Measurements from ENCODE around the gene GALNTL6. TPM values are rescaled to one million over a fixed set of nuclear protein-coding genes. Genes with fewer than 3 reads are reported as not detected.

Gene GALNTL6
- total and polyA plus RNA-seq, 2 experiments from 2014 or later: not detected

DNA sequence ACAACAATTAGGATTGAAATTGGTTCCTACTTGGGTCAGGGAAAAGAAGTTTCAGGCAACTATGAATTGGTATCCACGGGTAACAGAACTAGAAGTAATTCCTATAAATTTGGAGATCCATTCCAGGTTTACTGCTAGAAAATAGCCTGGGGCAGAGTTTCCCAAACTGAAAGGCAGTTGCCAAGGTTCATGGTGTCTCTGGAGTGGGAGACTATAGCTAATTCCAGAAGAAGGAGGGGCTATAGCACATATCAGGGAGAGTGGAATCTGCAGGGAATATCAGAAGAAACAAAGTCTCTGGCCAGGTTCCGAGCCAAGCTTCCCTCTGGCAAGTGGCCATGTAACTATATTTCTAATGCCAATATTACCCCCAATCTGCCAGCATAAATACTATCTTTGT, 166.3 kb downstream of the GALNTL6 start:
- H3K9ac ChIP-seq: no peak overlapping the region
- no peak for DNase-seq
- no peak overlapping the region for H3K27ac ChIP-seq
- no peak overlapping the region for H3K4me2 ChIP-seq (ENCODE audit: unreplicated experiment)
- no peaks in the 10 kb centered on the region for H3F3A ChIP-seq (ENCODE audit: insufficient read depth)
- WGBS, 2 experiments (ENCODE audit: low coverage in 1 of 2, low lambda C conversion rate in 2 of 2, missing lambda C conversion rate in 2 of 2): 0 to 2% methylated on average over 2 of the region's 2 CpGs
- TF ChIP-seq EZH2phosphoT487 (IDR thresholded peaks at IDR 0.05; ENCODE audit: insufficient read depth, low read depth): no peak
- TF ChIP-seq EZH2 (IDR thresholded peaks at IDR 0.05; ENCODE audit: insufficient read depth, poor library complexity, severe bottlenecking): no peak
- no peaks in the 10 kb centered on the region for H3K36me3 ChIP-seq (ENCODE audit: low read depth)
- no peak overlapping the region for H2AFZ ChIP-seq
- no peaks in the 10 kb centered on the region for H3K27me3 ChIP-seq (replicated peaks; ENCODE audit: insufficient read depth)
- no peaks in the 10 kb centered on the region for H3K9me2 ChIP-seq (ENCODE audit: insufficient read depth)
- in situ Hi-C loops (cut with MboI): no loop called here
- H3K4me1 ChIP-seq (ENCODE audit: insufficient read depth): no peaks in the 10 kb centered on the region
- H3K79me2 ChIP-seq (ENCODE audit: insufficient read depth): no peaks in the 10 kb centered on the region
- H3K4me3 ChIP-seq: no peak overlapping the region
- H3K9me3 ChIP-seq (ENCODE audit: low read depth): no peaks in the 10 kb centered on the region
- no peaks in the 10 kb centered on the region for H4K20me1 ChIP-seq (ENCODE audit: insufficient read depth)

GRCh38 chr4:171981185-171981584, 168.0 kb downstream of the GALNTL6 start:
- H2AFZ ChIP-seq: no peak overlapping the region
- no peaks in the 10 kb centered on the region for H3K9me3 ChIP-seq (ENCODE audit: low read depth)
- H3K4me1 ChIP-seq (ENCODE audit: insufficient read depth): no peaks in the 10 kb centered on the region
- no peaks in the 10 kb centered on the region for H3K9me2 ChIP-seq (ENCODE audit: insufficient read depth)
- no peaks in the 10 kb centered on the region for H3K27me3 ChIP-seq (replicated peaks; ENCODE audit: insufficient read depth)
- no peak overlapping the region for H3K4me3 ChIP-seq
- H3K4me2 ChIP-seq (ENCODE audit: unreplicated experiment): no peak overlapping the region
- no peaks in the 10 kb centered on the region for H3K36me3 ChIP-seq (ENCODE audit: low read depth)
- TF ChIP-seq EZH2 (IDR thresholded peaks at IDR 0.05; ENCODE audit: insufficient read depth, poor library complexity, severe bottlenecking): no peak
- no peak for TF ChIP-seq EZH2phosphoT487 (IDR thresholded peaks at IDR 0.05; ENCODE audit: insufficient read depth, low read depth)
- H3F3A ChIP-seq (ENCODE audit: insufficient read depth): no peaks in the 10 kb centered on the region
- in situ Hi-C loops (cut with MboI): no loop called here
- no peak for DNase-seq
- H3K79me2 ChIP-seq (ENCODE audit: insufficient read depth): no peaks in the 10 kb centered on the region
- H4K20me1 ChIP-seq (ENCODE audit: insufficient read depth): no peaks in the 10 kb centered on the region
- H3K9ac ChIP-seq: no peak overlapping the region
- no peak overlapping the region for H3K27ac ChIP-seq

DNA sequence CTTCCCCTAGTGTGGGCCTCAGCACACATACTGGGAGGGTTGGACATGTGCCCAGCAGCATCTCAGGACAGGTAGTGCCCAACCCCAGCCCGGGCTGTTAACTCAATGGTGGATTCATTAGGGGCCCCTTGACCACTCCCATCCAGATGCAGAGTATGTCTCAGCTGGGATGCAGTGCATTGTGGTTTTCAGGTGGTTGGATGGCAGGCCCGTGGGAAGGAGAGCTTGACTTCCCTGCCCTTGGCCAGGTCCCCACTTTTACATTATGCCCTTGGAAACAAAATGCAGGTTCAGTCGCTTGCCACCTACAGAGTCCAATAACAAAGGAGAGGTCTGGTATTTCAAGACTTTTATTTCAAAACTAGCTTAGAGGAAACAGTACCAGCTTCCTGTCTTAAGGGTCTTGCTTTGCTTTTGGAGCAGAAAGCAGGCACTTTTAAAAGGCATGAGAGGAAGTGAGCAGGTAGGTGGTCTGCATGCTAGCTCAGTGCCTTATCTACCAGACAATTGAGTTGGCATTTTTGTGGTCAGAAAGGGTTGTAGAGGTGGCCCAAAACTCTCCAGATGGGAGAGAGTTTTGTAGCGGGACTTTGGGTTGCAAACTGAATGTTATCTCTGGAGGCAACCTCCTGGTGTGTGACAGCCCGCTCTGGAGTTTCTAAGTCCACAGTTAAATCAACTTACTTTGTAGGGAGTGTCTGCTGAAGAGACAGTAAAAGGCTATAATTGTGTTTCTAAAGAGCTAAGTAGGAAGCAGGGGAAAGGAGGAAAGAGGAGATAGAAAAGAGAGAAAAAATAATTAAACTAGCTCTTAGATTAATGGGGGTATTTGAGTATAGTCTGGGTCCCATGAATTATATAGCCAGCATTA, 171.0 kb downstream of the GALNTL6 start:
- Histone ChIP-seq H3K27ac (no peak overlapping the region), H3K27me3 (replicated peaks; ENCODE audit: insufficient read depth) (no peaks in the 10 kb centered on the region), H3K79me2 (ENCODE audit: insufficient read depth) (no peaks in the 10 kb centered on the region), H3K36me3 (ENCODE audit: low read depth) (no peaks in the 10 kb centered on the region), H3K9me2 (ENCODE audit: insufficient read depth) (no peaks in the 10 kb centered on the region), H3F3A (ENCODE audit: insufficient read depth) (no peaks in the 10 kb centered on the region), H3K4me3 (no peak overlapping the region), H3K4me2 (ENCODE audit: unreplicated experiment) (no peak overlapping the region), H3K9me3 (ENCODE audit: low read depth) (no peaks in the 10 kb centered on the region), H2AFZ (no peak overlapping the region), H3K9ac (no peak overlapping the region), H3K4me1 (ENCODE audit: insufficient read depth) (no peaks in the 10 kb centered on the region), H4K20me1 (ENCODE audit: insufficient read depth) (no peaks in the 10 kb centered on the region)
- no peak for DNase-seq
- TF ChIP-seq EZH2phosphoT487 (IDR thresholded peaks at IDR 0.05; ENCODE audit: insufficient read depth, low read depth): no peak
- TF ChIP-seq EZH2 (IDR thresholded peaks at IDR 0.05; ENCODE audit: insufficient read depth, poor library complexity, severe bottlenecking): no peak
- WGBS, 2 experiments (ENCODE audit: low coverage in 1 of 2, low lambda C conversion rate in 2 of 2, missing lambda C conversion rate in 2 of 2): 21 to 28% methylated on average over 4 to 5 of the region's 5 CpGs
- in situ Hi-C loops (cut with MboI): no loop called here

DNA sequence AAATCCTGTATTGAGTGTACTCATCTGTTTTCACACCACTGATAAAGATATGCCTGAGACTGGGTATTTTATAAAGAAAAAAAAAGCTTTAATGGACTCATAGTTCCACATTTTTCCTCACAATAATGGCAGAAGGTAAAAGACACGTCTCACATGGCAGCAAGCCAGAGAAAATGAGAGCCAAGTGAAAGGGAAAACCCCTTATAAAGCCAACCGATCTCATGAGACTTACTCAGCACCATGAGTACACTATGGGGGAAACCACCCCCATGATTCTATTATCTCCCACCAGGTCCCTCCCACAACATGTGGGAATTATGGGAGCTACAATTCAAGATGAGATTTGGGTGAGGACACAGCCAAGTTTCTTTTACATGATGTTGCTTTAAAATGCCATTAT, 171.9 kb downstream of the GALNTL6 start:
- Histone ChIP-seq H3K36me3 (ENCODE audit: low read depth) (no peaks in the 10 kb centered on the region), H3F3A (ENCODE audit: insufficient read depth) (no peaks in the 10 kb centered on the region), H3K27me3 (replicated peaks; ENCODE audit: insufficient read depth) (no peaks in the 10 kb centered on the region), H3K79me2 (ENCODE audit: insufficient read depth) (no peaks in the 10 kb centered on the region), H2AFZ (no peak overlapping the region), H3K9me2 (ENCODE audit: insufficient read depth) (no peaks in the 10 kb centered on the region), H3K4me2 (ENCODE audit: unreplicated experiment) (no peak overlapping the region), H4K20me1 (ENCODE audit: insufficient read depth) (no peaks in the 10 kb centered on the region), H3K27ac (no peak overlapping the region), H3K4me1 (ENCODE audit: insufficient read depth) (no peaks in the 10 kb centered on the region), H3K9me3 (ENCODE audit: low read depth) (no peaks in the 10 kb centered on the region), H3K9ac (no peak overlapping the region), H3K4me3 (no peak overlapping the region)
- WGBS, 2 experiments (ENCODE audit: low coverage in 1 of 2, low lambda C conversion rate in 2 of 2, missing lambda C conversion rate in 2 of 2): 7 to 17% methylated on average over 2 of the region's 2 CpGs
- in situ Hi-C loops (cut with MboI): no loop called here
- no peak for DNase-seq
- TF ChIP-seq EZH2phosphoT487 (IDR thresholded peaks at IDR 0.05; ENCODE audit: insufficient read depth, low read depth) (no peak), EZH2 (IDR thresholded peaks at IDR 0.05; ENCODE audit: insufficient read depth, poor library complexity, severe bottlenecking) (no peak)
